EH (cell line): ENCODE data around the gene WHRN.

ENCODE experiments used
- DNase-seq: peaks from one replicate; pipeline ENCODE4 v3.0.0-alpha.2; 2015; ENCODE audit warnings: low read depth

Gene WHRN

GRCh38 chr9:114364134-114365041, 140.9 kb downstream of the WHRN start:
- peak; percentile 95 for DNase-seq

GRCh38 chr9:114363424-114363823, 141.8 kb downstream of the WHRN start:
- DNase-seq = no peak

GRCh38 chr9:114362394-114362793, 142.9 kb downstream of the WHRN start:
- DNase-seq = no peak

GRCh38 chr9:114361542-114361941, 143.7 kb downstream of the WHRN start:
- DNase-seq = no peak

GRCh38 chr9:114359801-114360200, 145.5 kb downstream of the WHRN start:
- DNase-seq = no peak

GRCh38 chr9:114357911-114358328, 147.4 kb downstream of the WHRN start:
- no peak for DNase-seq

- DNase-seq = no peak
These were observed 147.9 kb downstream of the WHRN start for GRCh38 chr9:114357360-114357759.

- no peak for DNase-seq
These were observed 148.5 kb downstream of the WHRN start for GRCh38 chr9:114356792-114357191.

- no peak for DNase-seq
These were observed 149.5 kb downstream of the WHRN start for GRCh38 chr9:114355821-114356220.
